GM12878 (cell line): ENCODE data around the gene TCEA2.

Source experiments
- BCL11A ChIP-seq: IDR thresholded peaks from 2 replicates; pipeline ENCODE4 v1.6.1; 2011; ENCODE audit warnings: low read depth, low read length
- CBX3 ChIP-seq: fragments of 200-600 bp; sonication (generic); IDR thresholded peaks from 2 replicates; pipeline ENCODE4 v1.6.1; 2016; ENCODE audit warnings: low read depth, borderline replicate concordance
- CEBPB ChIP-seq, 2 experiments: fragments of 150-350 bp in 1 of 2; IDR thresholded peaks; 2 replicates each; pipeline ENCODE4 v1.6.1; 2012 to 2014; ENCODE audit warnings: low read depth in 2 of 2, low read length in 2 of 2, borderline replicate concordance in 1 of 2, inconsistent platforms in 1 of 2
- HDAC2 ChIP-seq: fragments of 200-600 bp; sonication (generic); IDR thresholded peaks from 2 replicates; pipeline ENCODE4 v1.6.1; 2017
- POLR2A ChIP-seq: IDR thresholded peaks from 2 replicates; pipeline ENCODE4 v1.6.1; 2011; ENCODE audit warnings: low read depth, mild to moderate bottlenecking, low read length
- ZBED1 ChIP-seq: IDR thresholded peaks from 2 replicates; pipeline ENCODE4 v1.6.1; 2016; ENCODE audit warnings: borderline replicate concordance
- TF ChIP-seq, protein P1 (sequence below), 3 experiments: IDR thresholded peaks in 2 of 3; conservative IDR thresholded peaks in 1 of 3; 2 replicates each; pipeline ENCODE4 v1.5.1; 2011; ENCODE audit warnings: low read depth in 3 of 3, low read length in 3 of 3, mild to moderate bottlenecking in 3 of 3, control low read depth in 2 of 3, moderate library complexity in 2 of 3, inconsistent platforms in 1 of 3, mixed read lengths in 1 of 3; ENCODE audit not compliant: control insufficient read depth in 2 of 3, insufficient read depth in 1 of 3; ENCODE audit errors: extremely low read depth in 1 of 3

DNA sequence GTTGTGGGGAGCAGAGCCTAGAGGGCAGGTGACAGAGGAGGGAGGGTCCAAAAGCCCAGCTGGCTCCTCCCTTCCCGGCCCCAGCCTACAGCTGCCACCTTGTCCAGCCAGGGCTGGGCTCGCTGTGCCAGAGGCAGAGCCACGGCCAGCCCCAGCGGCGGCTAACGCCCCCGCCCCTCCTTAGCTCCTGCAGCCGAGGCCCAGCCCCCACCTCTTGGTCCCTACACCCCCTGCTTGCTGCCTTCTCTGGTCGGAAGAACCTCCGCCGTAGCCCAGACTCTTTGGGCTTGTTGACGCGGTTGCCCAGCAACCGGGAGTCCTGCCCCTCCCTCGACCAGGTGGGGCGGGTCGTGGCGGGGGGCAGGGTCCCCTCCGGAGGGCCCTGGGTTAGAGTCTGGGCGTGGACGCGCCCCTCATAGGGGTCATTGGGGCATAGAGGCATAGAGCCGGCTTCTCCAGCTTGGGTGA lies 21.7 kb downstream of the TCEA2 start:
- no peak for TF ChIP-seq CBX3
- TF ChIP-seq, protein P1, sequence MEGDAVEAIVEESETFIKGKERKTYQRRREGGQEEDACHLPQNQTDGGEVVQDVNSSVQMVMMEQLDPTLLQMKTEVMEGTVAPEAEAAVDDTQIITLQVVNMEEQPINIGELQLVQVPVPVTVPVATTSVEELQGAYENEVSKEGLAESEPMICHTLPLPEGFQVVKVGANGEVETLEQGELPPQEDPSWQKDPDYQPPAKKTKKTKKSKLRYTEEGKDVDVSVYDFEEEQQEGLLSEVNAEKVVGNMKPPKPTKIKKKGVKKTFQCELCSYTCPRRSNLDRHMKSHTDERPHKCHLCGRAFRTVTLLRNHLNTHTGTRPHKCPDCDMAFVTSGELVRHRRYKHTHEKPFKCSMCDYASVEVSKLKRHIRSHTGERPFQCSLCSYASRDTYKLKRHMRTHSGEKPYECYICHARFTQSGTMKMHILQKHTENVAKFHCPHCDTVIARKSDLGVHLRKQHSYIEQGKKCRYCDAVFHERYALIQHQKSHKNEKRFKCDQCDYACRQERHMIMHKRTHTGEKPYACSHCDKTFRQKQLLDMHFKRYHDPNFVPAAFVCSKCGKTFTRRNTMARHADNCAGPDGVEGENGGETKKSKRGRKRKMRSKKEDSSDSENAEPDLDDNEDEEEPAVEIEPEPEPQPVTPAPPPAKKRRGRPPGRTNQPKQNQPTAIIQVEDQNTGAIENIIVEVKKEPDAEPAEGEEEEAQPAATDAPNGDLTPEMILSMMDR (IDR thresholded peaks at IDR 0.05 in 2 of 3, conservative IDR thresholded peaks at IDR 0.05 in 1 of 3; ENCODE audit: control insufficient read depth in 2 of 3, extremely low read depth in 1 of 3, insufficient read depth in 1 of 3, low read depth in 3 of 3, low read length in 3 of 3), result no peak
- no peak for TF ChIP-seq CEBPB (IDR thresholded peaks at IDR 0.05; ENCODE audit: borderline replicate concordance in 1 of 2, low read depth in 2 of 2, low read length in 2 of 2)
- no peak for TF ChIP-seq POLR2A
- TF ChIP-seq HDAC2, result no peak
- no peak for TF ChIP-seq BCL11A
- no peak for TF ChIP-seq ZBED1
